Measurements from ENCODE around the gene TRPM6.

TRPM6 gene

DNA sequence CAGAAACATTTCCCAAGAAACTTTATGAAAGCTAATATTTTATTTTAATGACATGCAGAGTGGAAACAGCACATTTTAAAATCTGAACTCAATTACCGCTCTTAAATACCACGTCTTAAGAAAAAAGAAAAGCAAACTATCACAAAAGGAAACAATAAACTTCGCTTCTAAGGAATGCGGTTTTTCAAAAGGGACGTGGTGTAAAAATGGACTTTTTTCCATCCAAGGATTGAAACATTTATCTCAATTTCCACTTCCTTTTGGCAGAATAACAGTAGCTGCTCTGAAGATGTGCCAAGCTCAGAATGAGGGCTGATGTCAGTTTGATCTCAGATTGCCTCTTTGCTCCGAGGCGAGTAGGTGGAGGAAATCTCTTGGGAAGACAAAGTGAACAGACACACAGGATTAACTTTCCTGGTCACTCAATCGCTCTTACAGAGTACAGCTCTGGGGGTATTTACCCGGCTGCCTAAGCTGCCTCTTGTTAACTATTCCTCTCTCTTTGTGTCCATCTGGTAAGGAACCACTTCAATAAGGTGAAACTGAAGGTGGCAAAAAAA lies 158.5 kb downstream of the TRPM6 start:
- no peak for DNase-seq (ENCODE audit: extremely low read depth, low read depth)
- TF ChIP-seq, protein P1, sequence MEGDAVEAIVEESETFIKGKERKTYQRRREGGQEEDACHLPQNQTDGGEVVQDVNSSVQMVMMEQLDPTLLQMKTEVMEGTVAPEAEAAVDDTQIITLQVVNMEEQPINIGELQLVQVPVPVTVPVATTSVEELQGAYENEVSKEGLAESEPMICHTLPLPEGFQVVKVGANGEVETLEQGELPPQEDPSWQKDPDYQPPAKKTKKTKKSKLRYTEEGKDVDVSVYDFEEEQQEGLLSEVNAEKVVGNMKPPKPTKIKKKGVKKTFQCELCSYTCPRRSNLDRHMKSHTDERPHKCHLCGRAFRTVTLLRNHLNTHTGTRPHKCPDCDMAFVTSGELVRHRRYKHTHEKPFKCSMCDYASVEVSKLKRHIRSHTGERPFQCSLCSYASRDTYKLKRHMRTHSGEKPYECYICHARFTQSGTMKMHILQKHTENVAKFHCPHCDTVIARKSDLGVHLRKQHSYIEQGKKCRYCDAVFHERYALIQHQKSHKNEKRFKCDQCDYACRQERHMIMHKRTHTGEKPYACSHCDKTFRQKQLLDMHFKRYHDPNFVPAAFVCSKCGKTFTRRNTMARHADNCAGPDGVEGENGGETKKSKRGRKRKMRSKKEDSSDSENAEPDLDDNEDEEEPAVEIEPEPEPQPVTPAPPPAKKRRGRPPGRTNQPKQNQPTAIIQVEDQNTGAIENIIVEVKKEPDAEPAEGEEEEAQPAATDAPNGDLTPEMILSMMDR (IDR thresholded peaks at IDR 0.05; ENCODE audit: low read depth, low read length, missing control alignments): no peak
- H3K4me3 ChIP-seq (replicated peaks; ENCODE audit: low read depth, low read length): no peak overlapping the region

DNA sequence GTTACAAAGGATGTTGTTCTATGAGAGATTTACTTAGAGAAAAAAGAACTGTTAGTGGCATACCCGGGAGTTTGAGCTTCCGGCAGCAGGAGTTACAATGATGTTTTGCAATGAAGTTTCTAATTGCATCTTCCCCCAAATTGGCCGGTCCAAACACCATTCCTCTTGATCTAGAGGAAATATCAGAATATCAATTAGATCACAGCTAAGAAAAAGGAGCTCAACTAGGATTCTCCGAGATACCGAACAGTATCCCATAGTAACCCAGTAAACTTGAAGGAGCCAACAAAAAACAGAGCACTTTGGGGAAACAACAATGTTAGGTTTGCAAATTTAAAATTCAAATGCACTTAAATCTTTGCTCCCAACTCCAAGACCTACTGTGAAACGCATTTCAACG lies 159.5 kb downstream of the TRPM6 start:
- DNase-seq (ENCODE audit: extremely low read depth, low read depth): no peak
- H3K4me3 ChIP-seq (replicated peaks; ENCODE audit: low read depth, low read length): no peak overlapping the region
- TF ChIP-seq, protein P1 (IDR thresholded peaks at IDR 0.05; ENCODE audit: low read depth, low read length, missing control alignments): no peak

DNA sequence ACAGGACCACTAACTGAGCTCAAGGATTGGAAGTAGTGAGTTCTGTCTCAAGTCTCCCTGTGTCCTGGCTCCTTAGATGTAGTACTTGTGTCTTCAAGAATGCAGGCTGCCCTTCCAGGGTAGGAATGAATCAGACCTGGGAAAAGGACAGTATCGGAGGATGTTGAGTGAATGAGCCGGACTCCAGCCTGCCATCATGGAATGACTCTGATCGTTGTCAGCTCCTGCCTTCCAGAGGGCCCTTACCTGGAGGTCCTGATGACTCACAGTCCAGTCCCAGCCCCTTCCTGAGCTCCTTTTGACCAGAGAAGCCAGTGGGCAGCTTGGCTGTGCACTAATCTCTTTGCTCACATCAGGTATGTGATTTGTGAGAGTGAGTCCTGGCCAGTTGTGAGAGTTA lies 161.1 kb downstream of the TRPM6 start:
- no peak for DNase-seq (ENCODE audit: extremely low read depth, low read depth)
- TF ChIP-seq, protein P1 (IDR thresholded peaks at IDR 0.05; ENCODE audit: low read depth, low read length, missing control alignments): no peak
- H3K4me3 ChIP-seq (replicated peaks; ENCODE audit: low read depth, low read length): no peak overlapping the region

DNA sequence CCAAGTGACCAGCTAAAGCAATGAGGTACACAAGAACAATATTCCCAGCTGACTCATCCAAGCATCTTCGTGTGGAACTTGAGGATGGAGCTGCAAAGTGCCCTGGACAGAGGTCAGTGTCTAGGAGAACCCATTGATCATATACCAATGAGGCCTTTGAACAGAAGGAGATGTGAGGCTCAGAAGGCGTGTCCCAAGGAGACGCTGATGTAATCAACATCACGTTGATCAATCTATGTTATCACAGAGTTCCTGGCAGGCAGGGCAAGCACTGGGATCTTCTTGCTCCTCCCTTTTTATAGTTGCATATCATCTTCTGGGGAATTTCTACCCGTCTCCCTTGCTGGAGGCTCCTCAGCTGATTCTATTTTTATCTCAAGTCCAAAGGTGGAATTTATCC lies 163.4 kb downstream of the TRPM6 start:
- TF ChIP-seq, protein P1 (IDR thresholded peaks at IDR 0.05; ENCODE audit: low read depth, low read length, missing control alignments): no peak
- DNase-seq (ENCODE audit: extremely low read depth, low read depth): no peak
- no peak overlapping the region for H3K4me3 ChIP-seq (replicated peaks; ENCODE audit: low read depth, low read length)

DNA sequence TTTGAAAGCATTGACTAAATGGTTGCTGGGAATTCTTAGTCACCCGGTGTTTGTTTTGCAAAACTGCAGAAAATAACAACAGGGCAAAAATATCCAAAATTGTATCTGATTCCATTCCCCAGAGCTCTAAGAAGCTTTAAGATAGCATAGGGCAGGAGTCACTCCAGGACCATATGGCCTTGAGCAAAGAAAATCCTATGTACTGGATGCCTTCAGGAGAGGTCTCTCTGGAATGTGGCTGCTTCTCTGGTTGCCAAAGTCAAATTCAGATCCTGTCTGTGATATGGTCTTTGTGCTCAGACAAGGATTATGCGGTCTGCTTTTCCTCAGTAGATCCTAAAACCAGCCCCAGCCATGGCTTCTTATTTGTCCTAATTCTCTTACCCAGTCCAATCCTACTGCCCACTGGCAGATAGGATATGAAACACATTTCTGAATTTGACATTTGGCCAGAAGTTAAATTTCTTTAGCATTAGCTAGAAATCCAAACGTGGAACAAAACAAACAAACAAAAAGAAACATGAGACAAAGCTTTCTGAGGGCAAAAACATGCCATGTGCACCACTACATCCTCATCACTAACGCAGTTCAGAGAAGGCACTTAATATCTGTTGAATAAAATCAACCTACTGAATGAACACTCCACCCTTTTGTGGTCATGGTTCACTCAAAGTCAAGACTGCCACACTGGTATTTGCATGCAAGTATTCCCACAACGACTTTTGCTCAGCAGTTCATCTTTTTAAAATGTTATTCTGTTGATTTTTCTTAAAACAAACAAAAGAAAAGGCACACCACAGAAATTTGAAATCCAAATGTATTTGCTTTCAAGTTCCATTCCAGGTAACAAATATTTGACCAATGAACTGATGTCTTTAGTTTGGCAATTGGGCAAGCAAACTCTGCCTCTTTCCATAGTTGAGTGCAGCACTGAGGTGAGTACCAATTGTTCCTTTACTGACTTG lies 165.7 kb downstream of the TRPM6 start:
- DNase-seq (ENCODE audit: extremely low read depth, low read depth): no peak
- TF ChIP-seq, protein P1 (IDR thresholded peaks at IDR 0.05; ENCODE audit: low read depth, low read length, missing control alignments): no peak
- no peak overlapping the region for H3K4me3 ChIP-seq (replicated peaks; ENCODE audit: low read depth, low read length)

DNA sequence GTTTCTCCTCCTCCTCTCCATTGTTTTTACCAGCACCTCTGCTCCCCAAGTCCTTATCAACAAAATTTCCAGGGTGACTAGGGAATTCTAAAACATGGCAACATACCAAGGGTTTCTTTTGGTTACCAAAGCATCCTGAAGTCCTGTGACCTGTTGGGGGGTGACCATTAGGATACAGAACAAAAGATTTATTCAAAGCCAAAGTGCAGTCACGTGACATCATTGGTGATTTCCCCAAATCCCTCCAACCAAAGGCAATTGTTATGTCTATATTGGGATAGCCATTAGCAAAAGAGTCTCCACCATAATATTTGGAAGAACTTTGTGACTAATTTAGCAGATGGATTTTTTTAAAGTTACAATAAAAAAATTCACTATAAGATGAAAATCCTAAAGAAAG lies 168.4 kb downstream of the TRPM6 start:
- no peak overlapping the region for H3K4me3 ChIP-seq (replicated peaks; ENCODE audit: low read depth, low read length)
- no peak for DNase-seq (ENCODE audit: extremely low read depth, low read depth)
- TF ChIP-seq, protein P1 (IDR thresholded peaks at IDR 0.05; ENCODE audit: low read depth, low read length, missing control alignments): no peak

Measured in HFF-Myc (cell line).